Measurements from ENCODE around the gene KCND3.

KCND3 gene

GRCh38 chr1:111965781-111966443, 23.6 kb downstream of the KCND3 start:
- no peaks in the 10 kb centered on the region for H3K9me3 Mint-ChIP-seq
- H3K27me3 Mint-ChIP-seq = peaks cover 94% of the 10 kb centered on the region
- ATAC-seq (replicated peaks; ENCODE audit: extremely low read depth, poor library complexity, severe bottlenecking) = no peak
- no peaks in the 10 kb centered on the region for H3K36me3 Mint-ChIP-seq (ENCODE audit: insufficient read depth)
- no peak overlapping the region for H3K27ac Mint-ChIP-seq (ENCODE audit: low read depth)
- H3K4me3 Mint-ChIP-seq = no peak overlapping the region
- no peak for DNase-seq (ENCODE audit: low spot score in 2 of 2)
- H3K4me1 Mint-ChIP-seq = no peaks in the 10 kb centered on the region

GRCh38 chr1:111963985-111964738, 25.3 kb downstream of the KCND3 start:
- H3K4me3 Mint-ChIP-seq = no peak overlapping the region
- peaks cover 94% of the 10 kb centered on the region for H3K27me3 Mint-ChIP-seq
- no peak overlapping the region for H3K27ac Mint-ChIP-seq (ENCODE audit: low read depth)
- ATAC-seq (replicated peaks; ENCODE audit: extremely low read depth, poor library complexity, severe bottlenecking) = no peak
- no peak for DNase-seq (ENCODE audit: low spot score in 2 of 2)
- no peaks in the 10 kb centered on the region for H3K4me1 Mint-ChIP-seq
- H3K9me3 Mint-ChIP-seq = no peaks in the 10 kb centered on the region
- no peaks in the 10 kb centered on the region for H3K36me3 Mint-ChIP-seq (ENCODE audit: insufficient read depth)

- no peak for ATAC-seq (replicated peaks; ENCODE audit: extremely low read depth, poor library complexity, severe bottlenecking)
- H3K9me3 Mint-ChIP-seq = no peaks in the 10 kb centered on the region
- H3K4me3 Mint-ChIP-seq = no peak overlapping the region
- H3K4me1 Mint-ChIP-seq = no peaks in the 10 kb centered on the region
- no peaks in the 10 kb centered on the region for H3K36me3 Mint-ChIP-seq (ENCODE audit: insufficient read depth)
- no peak overlapping the region for H3K27ac Mint-ChIP-seq (ENCODE audit: low read depth)
- DNase-seq (ENCODE audit: low spot score in 2 of 2) = no peak
- peaks cover 97% of the 10 kb centered on the region for H3K27me3 Mint-ChIP-seq
Observed at GRCh38 chr1:111961773-111962565, 27.5 kb downstream of the KCND3 start.

GRCh38 chr1:111961016-111961415, 28.5 kb downstream of the KCND3 start:
- Mint-ChIP-seq H3K27me3 (peaks cover 94% of the 10 kb centered on the region), H3K4me3 (no peak overlapping the region), H3K36me3 (ENCODE audit: insufficient read depth) (no peaks in the 10 kb centered on the region), H3K4me1 (no peaks in the 10 kb centered on the region), H3K27ac (ENCODE audit: low read depth) (no peak overlapping the region), H3K9me3 (no peaks in the 10 kb centered on the region)
- DNase-seq (ENCODE audit: low spot score in 2 of 2) = no peak
- no peak for ATAC-seq (replicated peaks; ENCODE audit: extremely low read depth, poor library complexity, severe bottlenecking)

GRCh38 chr1:111959436-111959835, 30.0 kb downstream of the KCND3 start:
- Mint-ChIP-seq H3K36me3 (ENCODE audit: insufficient read depth) (no peaks in the 10 kb centered on the region), H3K9me3 (no peaks in the 10 kb centered on the region), H3K27ac (ENCODE audit: low read depth) (no peak overlapping the region), H3K4me1 (no peaks in the 10 kb centered on the region), H3K4me3 (no peak overlapping the region), H3K27me3 (peaks cover 80% of the 10 kb centered on the region)
- no peak for DNase-seq (ENCODE audit: low spot score in 2 of 2)
- no peak for ATAC-seq (replicated peaks; ENCODE audit: extremely low read depth, poor library complexity, severe bottlenecking)

- DNase-seq (ENCODE audit: low spot score in 2 of 2) (no peak), ATAC-seq (replicated peaks; ENCODE audit: extremely low read depth, poor library complexity, severe bottlenecking) (no peak)
- Mint-ChIP-seq H3K9me3 (no peaks in the 10 kb centered on the region), H3K4me3 (no peak overlapping the region), H3K27me3 (peaks cover 80% of the 10 kb centered on the region), H3K36me3 (ENCODE audit: insufficient read depth) (no peaks in the 10 kb centered on the region), H3K4me1 (no peaks in the 10 kb centered on the region), H3K27ac (ENCODE audit: low read depth) (no peak overlapping the region)
Observed at GRCh38 chr1:111958851-111959250, 30.6 kb downstream of the KCND3 start.

GRCh38 chr1:111958075-111958474, 31.4 kb downstream of the KCND3 start:
- no peaks in the 10 kb centered on the region for H3K36me3 Mint-ChIP-seq (ENCODE audit: insufficient read depth)
- no peak for ATAC-seq (replicated peaks; ENCODE audit: extremely low read depth, poor library complexity, severe bottlenecking)
- no peaks in the 10 kb centered on the region for H3K4me1 Mint-ChIP-seq
- H3K27ac Mint-ChIP-seq (ENCODE audit: low read depth) = no peak overlapping the region
- no peak for DNase-seq (ENCODE audit: low spot score in 2 of 2)
- peaks cover 80% of the 10 kb centered on the region for H3K27me3 Mint-ChIP-seq
- no peak overlapping the region for H3K4me3 Mint-ChIP-seq
- no peaks in the 10 kb centered on the region for H3K9me3 Mint-ChIP-seq

GRCh38 chr1:111956155-111956771, 33.2 kb downstream of the KCND3 start:
- H3K9me3 Mint-ChIP-seq = no peaks in the 10 kb centered on the region
- H3K4me3 Mint-ChIP-seq = no peak overlapping the region
- H3K36me3 Mint-ChIP-seq (ENCODE audit: insufficient read depth) = peaks cover 2% of the 10 kb centered on the region
- no peak overlapping the region for H3K27ac Mint-ChIP-seq (ENCODE audit: low read depth)
- H3K27me3 Mint-ChIP-seq = peaks cover 80% of the 10 kb centered on the region
- ATAC-seq (replicated peaks; ENCODE audit: extremely low read depth, poor library complexity, severe bottlenecking) = no peak
- DNase-seq (ENCODE audit: low spot score in 2 of 2) = no peak
- H3K4me1 Mint-ChIP-seq = no peaks in the 10 kb centered on the region

- H3K27ac Mint-ChIP-seq (ENCODE audit: low read depth) = no peak overlapping the region
- no peak overlapping the region for H3K4me3 Mint-ChIP-seq
- peaks cover 2% of the 10 kb centered on the region for H3K36me3 Mint-ChIP-seq (ENCODE audit: insufficient read depth)
- ATAC-seq (replicated peaks; ENCODE audit: extremely low read depth, poor library complexity, severe bottlenecking) (no peak), DNase-seq (ENCODE audit: low spot score in 2 of 2) (no peak)
- no peaks in the 10 kb centered on the region for H3K4me1 Mint-ChIP-seq
- peaks cover 80% of the 10 kb centered on the region for H3K27me3 Mint-ChIP-seq
- H3K9me3 Mint-ChIP-seq = no peaks in the 10 kb centered on the region
Observed at GRCh38 chr1:111955755-111956154, 33.7 kb downstream of the KCND3 start.

GRCh38 chr1:111953797-111954196, 35.7 kb downstream of the KCND3 start:
- Mint-ChIP-seq H3K4me3 (no peak overlapping the region), H3K4me1 (peaks cover 6% of the 10 kb centered on the region), H3K36me3 (ENCODE audit: insufficient read depth) (peaks cover 2% of the 10 kb centered on the region), H3K27me3 (peaks cover 80% of the 10 kb centered on the region), H3K27ac (ENCODE audit: low read depth) (no peak overlapping the region), H3K9me3 (no peaks in the 10 kb centered on the region)
- ATAC-seq (replicated peaks; ENCODE audit: extremely low read depth, poor library complexity, severe bottlenecking) (no peak), DNase-seq (ENCODE audit: low spot score in 2 of 2) (no peak)

- H3K4me1 Mint-ChIP-seq = peaks cover 6% of the 10 kb centered on the region
- H3K27ac Mint-ChIP-seq (ENCODE audit: low read depth) = no peak overlapping the region
- no peak for ATAC-seq (replicated peaks; ENCODE audit: extremely low read depth, poor library complexity, severe bottlenecking)
- no peak overlapping the region for H3K4me3 Mint-ChIP-seq
- no peak for DNase-seq (ENCODE audit: low spot score in 2 of 2)
- H3K27me3 Mint-ChIP-seq = peaks cover 76% of the 10 kb centered on the region
- no peaks in the 10 kb centered on the region for H3K9me3 Mint-ChIP-seq
- H3K36me3 Mint-ChIP-seq (ENCODE audit: insufficient read depth) = peaks cover 2% of the 10 kb centered on the region
Observed at GRCh38 chr1:111952125-111952657, 37.3 kb downstream of the KCND3 start.
